Measurements from ENCODE around the gene SLCO2B1. TPM values are rescaled to one million over a fixed set of nuclear protein-coding genes. Genes with fewer than 3 reads are reported as not detected.

Gene SLCO2B1
- total RNA-seq, 4 donors from 2014 or later: 6.1 to 9.7 (median 7.1) TPM

DNA sequence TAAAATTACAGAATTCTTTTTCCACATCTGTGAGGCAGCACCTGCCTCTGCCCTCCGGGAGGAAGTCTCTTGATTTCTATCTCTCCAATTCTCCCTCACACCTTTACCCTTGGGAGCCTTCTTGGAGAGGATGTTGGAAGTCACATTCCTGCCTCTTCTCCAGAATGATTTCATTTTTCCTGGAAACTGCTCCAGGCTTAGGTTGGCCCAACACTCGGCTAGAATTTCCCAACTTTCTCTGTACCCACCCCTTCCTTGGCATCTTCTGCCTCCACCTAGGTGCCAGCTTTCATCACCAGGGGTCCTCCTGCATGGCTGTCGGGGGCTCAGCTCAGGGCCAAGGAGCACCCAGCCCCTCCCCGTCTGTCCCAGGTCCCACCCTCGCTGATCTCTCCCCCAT, 43.2 kb downstream of the SLCO2B1 start:
- Histone ChIP-seq H3K4me1 (peaks cover 53% of the 10 kb centered on the region), H3K27me3 (no peaks in the 10 kb centered on the region), H3K4me3 (no peak overlapping the region), H3K27ac (no peak overlapping the region), H3K9me3 (no peaks in the 10 kb centered on the region), H3K36me3 (no peaks in the 10 kb centered on the region)
- 20% methylated on average over 5 of the region's 5 CpGs for WGBS
- no peak for TF ChIP-seq EP300 (IDR thresholded peaks at IDR 0.05)
- TF ChIP-seq, protein P1, sequence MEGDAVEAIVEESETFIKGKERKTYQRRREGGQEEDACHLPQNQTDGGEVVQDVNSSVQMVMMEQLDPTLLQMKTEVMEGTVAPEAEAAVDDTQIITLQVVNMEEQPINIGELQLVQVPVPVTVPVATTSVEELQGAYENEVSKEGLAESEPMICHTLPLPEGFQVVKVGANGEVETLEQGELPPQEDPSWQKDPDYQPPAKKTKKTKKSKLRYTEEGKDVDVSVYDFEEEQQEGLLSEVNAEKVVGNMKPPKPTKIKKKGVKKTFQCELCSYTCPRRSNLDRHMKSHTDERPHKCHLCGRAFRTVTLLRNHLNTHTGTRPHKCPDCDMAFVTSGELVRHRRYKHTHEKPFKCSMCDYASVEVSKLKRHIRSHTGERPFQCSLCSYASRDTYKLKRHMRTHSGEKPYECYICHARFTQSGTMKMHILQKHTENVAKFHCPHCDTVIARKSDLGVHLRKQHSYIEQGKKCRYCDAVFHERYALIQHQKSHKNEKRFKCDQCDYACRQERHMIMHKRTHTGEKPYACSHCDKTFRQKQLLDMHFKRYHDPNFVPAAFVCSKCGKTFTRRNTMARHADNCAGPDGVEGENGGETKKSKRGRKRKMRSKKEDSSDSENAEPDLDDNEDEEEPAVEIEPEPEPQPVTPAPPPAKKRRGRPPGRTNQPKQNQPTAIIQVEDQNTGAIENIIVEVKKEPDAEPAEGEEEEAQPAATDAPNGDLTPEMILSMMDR (IDR thresholded peaks at IDR 0.05): no peak
- no peak for TF ChIP-seq POLR2AphosphoS5 (IDR thresholded peaks at IDR 0.05)
- no peak for TF ChIP-seq POLR2A (IDR thresholded peaks at IDR 0.05)
- DNase-seq (ENCODE audit: low spot score in 2 of 2): no peak

DNA sequence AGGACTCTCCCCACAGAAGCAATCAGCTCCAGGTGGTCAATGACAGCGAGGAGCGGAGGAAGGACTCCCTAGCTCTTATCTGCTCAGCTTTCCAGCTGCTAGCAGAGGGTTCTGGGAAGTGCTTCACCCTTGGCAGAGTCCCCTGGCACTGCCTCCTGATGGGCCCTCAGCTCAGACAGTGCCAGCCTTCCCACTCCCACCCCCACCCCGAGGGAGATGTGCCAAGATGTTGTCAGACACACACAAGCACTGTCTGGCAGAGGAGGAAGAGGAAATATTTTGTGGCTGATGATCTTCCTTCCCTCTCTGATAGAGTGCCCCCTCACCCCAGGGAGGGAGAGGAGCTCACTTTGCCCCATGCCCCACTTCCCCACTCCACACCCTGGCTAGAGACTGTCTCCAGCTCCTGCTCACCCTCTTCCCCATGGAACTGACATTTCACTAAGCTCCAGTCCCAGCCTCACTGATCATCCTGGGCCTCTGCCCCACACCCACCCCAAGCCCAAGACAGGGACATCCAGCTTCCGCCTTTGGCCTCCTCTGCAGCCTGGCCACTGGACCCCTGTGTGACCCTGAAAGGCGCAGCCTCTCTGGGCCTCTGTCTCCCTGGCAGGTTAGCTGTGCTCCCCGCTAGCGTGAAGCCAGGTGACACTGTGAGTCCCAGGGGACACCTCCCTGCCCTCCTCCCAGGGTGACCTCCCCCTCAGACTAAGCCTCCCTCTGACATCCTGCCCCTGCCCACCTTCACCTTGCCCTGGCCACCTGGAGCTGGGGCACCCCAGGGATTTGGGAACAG, 44.5 kb downstream of the SLCO2B1 start:
- peaks cover 52% of the 10 kb centered on the region for H3K4me1 ChIP-seq
- 71% methylated on average over 7 of the region's 7 CpGs for WGBS
- no peak overlapping the region for H3K27ac ChIP-seq

GRCh38 chr11:75196426-75196825, 45.5 kb downstream of the SLCO2B1 start:
- no peaks in the 10 kb centered on the region for H3K9me3 ChIP-seq
- no peak for TF ChIP-seq EP300 (IDR thresholded peaks at IDR 0.05)
- peaks cover 45% of the 10 kb centered on the region for H3K4me1 ChIP-seq
- H3K27ac ChIP-seq: no peak overlapping the region
- H3K36me3 ChIP-seq: peaks cover 3% of the 10 kb centered on the region
- WGBS: 75% methylated on average over 8 of the region's 8 CpGs
- no peak for DNase-seq (ENCODE audit: low spot score in 2 of 2)
- no peaks in the 10 kb centered on the region for H3K27me3 ChIP-seq
- no peak overlapping the region for H3K4me3 ChIP-seq

More for the DNA sequence above, 44.5 kb downstream of the SLCO2B1 start:
- no peak for TF ChIP-seq EP300 (IDR thresholded peaks at IDR 0.05)
- no peak for TF ChIP-seq POLR2A (IDR thresholded peaks at IDR 0.05)
- TF ChIP-seq, protein P1 (IDR thresholded peaks at IDR 0.05): no peak
- no peak for TF ChIP-seq POLR2AphosphoS5 (IDR thresholded peaks at IDR 0.05)
- no peak for DNase-seq (ENCODE audit: low spot score in 2 of 2)
- Histone ChIP-seq H3K36me3 (peaks cover 3% of the 10 kb centered on the region), H3K4me3 (no peak overlapping the region), H3K27me3 (no peaks in the 10 kb centered on the region), H3K9me3 (no peaks in the 10 kb centered on the region)

DNA sequence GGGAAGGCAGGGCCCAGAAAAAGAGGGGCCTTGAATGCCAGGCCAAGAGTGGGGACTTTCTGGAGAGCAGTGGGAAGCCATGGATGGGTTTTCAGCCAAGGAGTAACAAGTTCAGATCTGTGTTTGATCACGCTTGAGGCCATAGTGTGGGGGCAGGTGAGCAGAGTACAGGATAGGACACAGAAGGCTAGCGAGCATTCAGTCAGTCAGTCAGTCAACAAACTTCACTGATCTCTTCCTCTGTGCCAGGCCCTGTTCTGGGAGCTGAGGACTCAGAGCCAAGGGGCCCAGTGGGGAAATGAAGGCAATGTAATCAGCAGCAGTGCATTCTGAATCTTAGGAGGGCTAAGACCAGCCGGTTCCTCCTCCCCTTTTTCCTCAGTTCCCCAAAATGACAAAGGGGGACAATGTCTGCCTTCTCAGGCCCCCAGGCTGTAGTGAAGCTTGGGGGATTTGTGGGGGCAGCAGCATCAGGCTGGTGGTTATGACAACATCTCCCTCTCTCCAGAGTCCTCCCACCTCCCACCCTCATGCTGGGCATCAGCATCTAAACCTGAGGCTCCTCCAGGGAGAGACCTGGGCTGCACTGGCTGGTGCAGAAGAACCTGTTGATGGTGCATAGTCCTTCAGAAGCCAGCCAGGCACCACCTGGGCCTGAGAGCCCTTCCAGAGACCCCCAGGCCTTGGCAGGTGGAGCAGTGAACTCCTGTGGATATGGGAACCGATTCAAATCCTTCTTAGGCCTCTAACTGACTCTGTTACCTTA, 46.8 kb downstream of the SLCO2B1 start:
- peaks cover 3% of the 10 kb centered on the region for H3K36me3 ChIP-seq
- WGBS: 63% methylated on average over 3 of the region's 4 CpGs
- H3K27me3 ChIP-seq: no peaks in the 10 kb centered on the region
- DNase-seq (ENCODE audit: low spot score in 2 of 2): no peak
- H3K4me3 ChIP-seq: no peak overlapping the region
- no peaks in the 10 kb centered on the region for H3K9me3 ChIP-seq
- peaks cover 45% of the 10 kb centered on the region for H3K4me1 ChIP-seq
- H3K27ac ChIP-seq: no peak overlapping the region
- TF ChIP-seq POLR2A (IDR thresholded peaks at IDR 0.05): no peak
- TF ChIP-seq EP300 (IDR thresholded peaks at IDR 0.05): no peak
- TF ChIP-seq POLR2AphosphoS5 (IDR thresholded peaks at IDR 0.05): no peak
- TF ChIP-seq, protein P1 (IDR thresholded peaks at IDR 0.05): no peak

GRCh38 chr11:75198278-75198973, 47.5 kb downstream of the SLCO2B1 start:
- WGBS: 75% methylated on average over 7 of the region's 7 CpGs
- Histone ChIP-seq H3K4me3 (no peak overlapping the region), H3K9me3 (no peaks in the 10 kb centered on the region), H3K4me1 (peaks cover 41% of the 10 kb centered on the region), H3K27me3 (no peaks in the 10 kb centered on the region), H3K27ac (no peak overlapping the region), H3K36me3 (peaks cover 3% of the 10 kb centered on the region)
- no peak for DNase-seq (ENCODE audit: low spot score in 2 of 2)
- TF ChIP-seq EP300 (IDR thresholded peaks at IDR 0.05) (no peak), POLR2AphosphoS5 (IDR thresholded peaks at IDR 0.05) (no peak), POLR2A (IDR thresholded peaks at IDR 0.05) (no peak)
- TF ChIP-seq, protein P1 (IDR thresholded peaks at IDR 0.05): no peak

All from suprapubic skin (tissue), 4 donors.